H54 (cell line): ENCODE measurements around the gene SLC20A1.

ENCODE experiments used
- DNase-seq: peaks from one replicate; pipeline ENCODE4 v3.0.0; 2011; ENCODE audit warnings: low spot score, mixed read lengths; ENCODE audit not compliant: insufficient read length
- FAIRE-seq: peaks from 3 replicates; lab custom pipeline; 2011; peaks lifted over from hg19 to GRCh38; lab: Jason Lieb, UNC
- POLR2A ChIP-seq: IDR thresholded peaks from 2 replicates; pipeline ENCODE4 v1.6.1; 2011; ENCODE audit warnings: low read depth, mild to moderate bottlenecking, low read length

SLC20A1 gene

DNA sequence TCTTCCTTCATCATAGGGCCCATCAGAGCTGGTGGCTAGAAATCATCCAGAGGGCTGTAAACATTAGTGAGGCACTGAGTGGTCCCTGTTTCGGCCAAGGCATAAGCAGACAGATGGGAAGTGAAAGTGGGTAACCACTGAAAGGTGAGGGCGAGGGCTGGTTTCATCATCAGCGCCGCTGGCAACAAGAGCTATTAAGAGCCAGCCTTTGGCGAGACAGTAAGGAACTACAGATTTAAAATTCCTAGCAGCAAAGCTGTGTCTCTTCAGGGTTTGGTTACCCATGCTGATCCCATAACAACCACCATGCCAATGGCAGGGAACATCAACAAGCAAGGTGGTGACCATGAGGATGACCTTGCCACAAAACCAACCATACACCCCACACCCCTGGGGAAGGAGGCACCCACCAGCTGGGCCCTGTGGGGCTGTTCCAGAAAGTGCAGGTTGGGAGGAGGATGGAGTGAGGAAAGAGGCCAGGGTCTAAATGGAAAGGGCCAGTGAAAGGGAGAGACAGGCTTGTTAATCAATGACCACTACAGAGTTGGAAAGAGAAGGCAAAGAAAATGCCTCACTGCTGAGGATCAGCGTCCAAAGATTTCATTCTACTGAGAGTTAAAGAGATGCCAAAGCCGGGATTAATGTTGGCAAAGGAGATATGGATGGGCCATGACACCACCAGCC, 9.0 kb upstream of the SLC20A1 start:
- no peak for TF ChIP-seq POLR2A
- DNase-seq, result no peak
- no peak for FAIRE-seq

DNA sequence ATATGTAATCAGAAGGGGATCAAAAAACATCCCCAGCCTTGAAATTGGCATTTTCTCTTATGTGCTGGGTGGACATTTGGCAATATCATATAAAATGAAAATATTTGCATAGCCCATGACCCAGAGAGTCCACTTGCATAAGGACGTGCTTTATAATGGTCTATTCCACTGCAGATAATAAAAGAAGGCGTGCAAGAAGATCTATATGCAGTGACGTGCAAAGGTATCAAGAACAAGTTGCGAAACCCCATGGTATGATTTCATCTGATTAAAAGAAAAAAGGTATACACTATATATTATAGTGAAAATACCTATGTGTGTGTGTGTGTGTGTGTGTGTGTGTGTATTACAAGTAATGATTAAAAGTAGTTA, 8.5 kb upstream of the SLC20A1 start:
- TF ChIP-seq POLR2A, result no peak
- DNase-seq, result no peak
- no peak for FAIRE-seq

DNA sequence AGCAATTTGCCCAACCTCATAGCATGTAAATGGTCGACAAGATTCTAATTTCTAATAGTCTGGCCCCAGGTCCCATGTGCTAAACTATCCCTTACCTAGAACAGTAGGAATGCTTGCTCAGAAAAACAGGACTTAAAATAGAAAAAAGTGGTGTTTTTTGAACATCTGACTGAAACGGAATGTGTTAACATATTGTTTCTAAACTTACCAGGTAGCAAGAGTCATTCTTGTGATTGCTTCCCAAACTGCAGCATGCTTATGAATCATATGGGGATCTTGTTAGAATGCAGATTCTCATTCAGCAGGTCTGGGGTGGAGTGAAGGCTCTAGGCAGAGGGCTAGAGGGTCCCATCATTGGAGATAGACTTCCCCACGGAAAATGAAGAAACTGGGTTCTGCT, 5.8 kb upstream of the SLC20A1 start:
- TF ChIP-seq POLR2A, result no peak
- FAIRE-seq (no peak), DNase-seq (no peak)

DNA sequence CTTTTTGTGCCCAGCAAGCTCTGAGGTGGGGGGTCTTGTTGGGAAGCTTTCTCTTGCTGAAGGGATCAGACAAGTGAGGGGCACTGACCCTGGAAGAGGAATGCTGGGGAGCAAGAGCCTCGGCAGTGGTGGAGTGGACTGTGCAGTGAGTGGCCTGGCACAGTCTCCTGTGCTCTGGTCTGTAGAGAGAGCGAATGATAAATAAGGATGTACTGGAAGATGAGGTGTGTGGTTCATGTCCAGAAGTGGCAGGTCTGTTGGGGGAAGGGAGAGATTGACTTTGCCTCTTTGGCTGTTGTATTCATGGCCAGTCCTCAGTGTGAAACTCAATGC, 5.3 kb upstream of the SLC20A1 start:
- FAIRE-seq (no peak), DNase-seq (no peak)
- no peak for TF ChIP-seq POLR2A

DNA sequence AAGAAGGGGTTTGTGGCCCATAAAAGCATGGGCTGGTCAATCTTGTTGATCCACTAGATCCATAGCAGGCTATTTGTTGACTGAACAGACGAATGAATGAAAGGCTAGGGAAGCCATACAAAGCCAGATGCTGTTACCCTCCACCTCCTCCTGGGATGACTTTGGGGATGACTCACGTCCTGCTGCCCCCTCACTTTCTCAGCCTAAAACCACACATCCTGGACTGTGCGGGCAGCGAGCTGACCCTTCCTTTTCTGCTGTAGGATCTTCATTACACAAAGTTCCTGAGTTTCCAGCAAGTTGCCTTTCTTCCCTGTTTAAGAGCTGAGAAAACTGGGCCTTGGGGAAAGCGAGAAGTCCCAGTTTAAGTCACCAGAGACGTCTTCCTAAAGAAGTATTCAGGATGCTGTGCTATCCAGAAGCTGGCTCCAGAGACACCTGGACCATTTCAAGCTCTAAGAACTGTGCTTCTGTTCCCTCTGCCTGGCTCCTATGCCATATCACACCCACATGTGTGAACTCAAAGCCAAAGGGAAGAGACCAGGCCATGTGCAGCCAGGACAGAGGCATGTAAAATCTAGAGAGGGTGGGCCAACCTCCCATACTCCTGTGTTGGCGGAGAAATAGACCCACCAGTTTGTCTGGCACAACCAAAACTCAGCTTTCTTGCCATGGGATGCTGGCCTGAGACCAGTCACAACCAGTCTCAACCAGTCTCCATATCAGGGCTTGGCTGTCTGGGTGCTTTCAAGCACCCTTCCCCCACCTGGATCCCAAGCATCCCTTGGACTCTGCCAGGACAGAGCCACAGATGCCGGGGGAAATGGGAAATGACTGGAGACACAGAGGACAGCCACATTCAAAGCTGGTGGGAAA, 4.7 kb upstream of the SLC20A1 start:
- 0 out of 2 replicates have a peak, but pooled peaks have one; percentile 29 for TF ChIP-seq POLR2A
- peak; percentile 92 for FAIRE-seq
- peak; percentile 71 for DNase-seq

DNA sequence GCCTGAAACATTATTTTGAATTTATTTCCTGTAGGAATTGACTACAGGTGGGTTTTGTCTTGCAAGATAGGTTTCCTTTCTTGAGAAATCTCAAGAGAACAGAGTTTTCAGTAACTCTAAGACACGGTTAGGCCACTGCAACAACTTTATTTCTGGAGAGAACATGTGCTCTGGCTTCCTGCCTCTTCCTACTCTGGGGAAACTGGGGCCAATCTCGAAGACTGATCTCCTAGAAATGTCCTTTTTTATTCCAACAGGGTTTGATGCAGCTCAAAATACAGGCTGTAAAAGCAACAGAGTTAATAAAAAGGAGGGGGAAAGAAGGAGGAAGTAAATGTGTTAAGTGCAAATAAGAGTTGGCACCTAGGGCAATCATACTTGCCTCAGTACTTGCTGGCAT, 4.0 kb upstream of the SLC20A1 start:
- DNase-seq (no peak), FAIRE-seq (no peak)
- no peak for TF ChIP-seq POLR2A

DNA sequence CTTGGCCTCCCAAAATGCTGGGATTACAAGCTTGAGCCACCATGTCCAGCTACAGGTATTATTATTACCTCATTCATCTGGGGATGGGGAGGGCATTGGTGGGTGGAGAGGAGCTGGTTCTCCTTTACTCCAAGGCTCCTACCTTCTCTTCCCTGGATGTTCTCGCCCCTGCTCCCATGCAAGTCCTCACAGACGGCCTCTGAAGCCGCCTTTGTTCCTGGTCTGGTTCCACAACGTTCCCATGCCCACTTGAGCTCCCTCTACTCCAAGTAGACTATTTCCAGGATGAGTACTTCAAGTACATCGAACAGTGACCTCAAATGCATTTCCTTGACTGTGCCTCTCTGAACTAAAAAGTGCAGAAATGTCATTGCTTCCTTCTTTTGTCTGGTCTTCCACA, 3.2 kb upstream of the SLC20A1 start:
- no peak for FAIRE-seq
- DNase-seq, result no peak
- TF ChIP-seq POLR2A, result no peak

DNA sequence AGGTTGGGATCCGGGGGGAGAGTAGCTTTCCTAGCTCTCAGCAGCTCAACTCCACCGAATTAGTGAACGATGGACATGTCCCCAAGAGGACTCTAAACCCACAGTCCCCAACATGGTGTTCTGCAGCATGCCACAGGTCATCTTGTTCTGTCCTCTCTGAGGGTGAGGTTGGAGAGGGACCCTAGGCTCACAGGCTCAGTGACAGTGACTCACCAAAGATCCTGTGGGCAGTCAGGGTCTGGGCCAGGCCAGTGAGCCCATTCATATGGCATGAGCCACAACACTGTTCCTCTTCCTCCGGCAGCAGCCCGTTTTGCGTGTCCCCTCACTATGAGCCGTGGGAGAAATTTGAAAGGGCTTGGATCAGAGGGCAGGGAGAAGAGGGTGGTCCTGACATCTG, 2.8 kb upstream of the SLC20A1 start:
- no peak for TF ChIP-seq POLR2A
- DNase-seq (no peak), FAIRE-seq (no peak)

DNA sequence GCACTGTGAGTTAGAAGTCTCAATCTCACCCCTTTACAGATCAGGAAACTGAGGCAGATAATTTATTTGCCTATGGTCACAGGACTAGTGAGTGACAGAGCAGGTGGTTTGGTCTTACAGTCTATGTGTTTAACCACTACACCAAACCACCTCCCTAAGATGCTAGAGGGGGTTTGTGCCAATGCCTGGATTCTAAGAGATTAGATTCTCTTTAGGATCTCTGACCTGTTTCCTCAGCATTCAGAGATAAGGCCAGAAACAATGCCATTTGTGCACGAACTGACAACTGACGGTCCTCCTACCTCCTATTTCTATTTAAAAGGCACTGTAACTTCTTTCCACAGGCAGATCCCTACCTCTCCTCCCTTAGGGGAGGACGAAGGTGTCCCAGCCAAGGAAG, 2.3 kb upstream of the SLC20A1 start:
- FAIRE-seq, result no peak
- no peak for DNase-seq
- no peak for TF ChIP-seq POLR2A

DNA sequence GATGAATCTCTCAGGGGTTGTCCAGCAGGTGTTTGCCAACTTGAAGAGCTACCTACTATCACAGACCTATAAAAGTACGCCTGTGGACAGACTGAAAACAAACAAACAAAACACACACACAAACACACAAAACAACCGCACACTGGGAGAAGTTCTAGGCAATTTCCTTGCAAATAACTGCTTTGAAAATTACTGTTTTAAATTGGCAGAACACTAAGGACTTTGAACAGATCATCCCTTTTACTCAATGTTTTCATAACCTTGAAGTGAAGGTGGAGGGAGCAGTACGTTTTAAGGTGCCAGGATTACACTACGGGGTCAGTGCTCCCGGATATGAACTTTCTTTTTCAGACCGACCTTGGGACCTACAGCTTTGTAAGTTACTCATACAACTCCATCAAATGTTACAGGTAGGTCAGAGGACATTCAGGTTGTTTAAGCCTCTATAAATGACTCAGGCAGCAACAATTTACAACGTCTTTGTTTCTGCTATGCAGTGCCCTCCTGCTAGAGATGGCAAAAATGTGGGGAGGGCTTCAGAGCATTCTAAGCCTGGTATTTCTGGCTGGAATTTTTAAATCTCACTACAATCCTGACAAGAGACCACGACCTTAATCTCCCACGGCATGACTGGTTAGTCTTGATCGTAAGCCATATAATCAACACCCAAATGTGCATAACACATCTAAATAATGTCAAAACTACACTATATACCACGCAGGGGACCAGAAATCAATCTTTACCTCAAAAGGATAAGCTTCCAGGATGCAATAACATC, 1.4 kb upstream of the SLC20A1 start:
- no peak for TF ChIP-seq POLR2A
- DNase-seq (no peak), FAIRE-seq (no peak)

DNA sequence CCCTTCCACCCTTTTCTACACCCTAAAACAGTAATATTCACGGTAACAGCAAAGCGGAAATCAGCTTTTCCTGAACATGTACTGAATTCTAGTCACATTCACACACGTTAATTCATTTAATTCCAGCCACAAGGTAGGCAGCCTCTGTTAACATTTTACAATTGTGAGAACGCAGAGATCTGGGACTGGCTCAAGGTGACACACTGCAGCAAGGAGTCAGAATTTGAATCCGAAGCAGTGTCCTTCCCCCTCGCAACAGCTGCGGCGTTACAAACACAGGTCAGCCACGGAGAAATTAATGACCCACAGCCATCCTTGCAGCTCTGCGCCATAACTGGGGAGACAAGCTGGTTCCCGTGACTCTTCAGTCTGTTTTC, 818 bp upstream of the SLC20A1 start:
- TF ChIP-seq POLR2A, result peak; percentile 29
- no peak for FAIRE-seq
- no peak for DNase-seq

DNA sequence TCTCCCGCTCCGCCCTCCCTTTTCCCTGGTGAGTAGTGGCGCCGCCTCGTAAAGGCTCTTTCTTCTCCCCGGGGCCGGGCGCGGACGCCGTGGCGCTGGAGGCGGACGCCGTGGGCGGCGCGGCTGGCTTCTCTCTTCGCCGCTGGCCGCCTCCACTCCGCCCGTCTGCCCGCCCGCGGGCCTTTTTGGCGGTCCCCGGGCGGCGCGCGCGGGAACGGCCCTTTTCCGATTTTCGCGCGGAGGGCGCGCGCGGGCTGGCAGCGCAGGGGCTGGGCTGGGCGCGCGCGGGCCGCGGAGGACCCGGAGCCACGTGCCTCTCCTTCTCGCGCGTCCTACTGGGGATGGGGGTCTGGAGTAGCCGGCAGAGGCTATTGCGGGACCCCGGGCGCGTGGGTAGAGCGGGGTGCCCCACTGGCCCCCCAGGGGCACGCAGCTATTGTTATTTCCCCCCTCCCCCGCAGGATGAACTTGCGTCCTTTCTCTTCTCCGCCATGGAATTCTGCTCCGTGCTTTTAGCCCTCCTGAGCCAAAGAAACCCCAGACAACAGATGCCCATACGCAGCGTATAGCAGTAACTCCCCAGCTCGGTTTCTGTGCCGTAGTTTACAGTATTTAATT, 472 bp downstream of the SLC20A1 start:
- DNase-seq (no peak), FAIRE-seq (no peak)
- no peak for TF ChIP-seq POLR2A

DNA sequence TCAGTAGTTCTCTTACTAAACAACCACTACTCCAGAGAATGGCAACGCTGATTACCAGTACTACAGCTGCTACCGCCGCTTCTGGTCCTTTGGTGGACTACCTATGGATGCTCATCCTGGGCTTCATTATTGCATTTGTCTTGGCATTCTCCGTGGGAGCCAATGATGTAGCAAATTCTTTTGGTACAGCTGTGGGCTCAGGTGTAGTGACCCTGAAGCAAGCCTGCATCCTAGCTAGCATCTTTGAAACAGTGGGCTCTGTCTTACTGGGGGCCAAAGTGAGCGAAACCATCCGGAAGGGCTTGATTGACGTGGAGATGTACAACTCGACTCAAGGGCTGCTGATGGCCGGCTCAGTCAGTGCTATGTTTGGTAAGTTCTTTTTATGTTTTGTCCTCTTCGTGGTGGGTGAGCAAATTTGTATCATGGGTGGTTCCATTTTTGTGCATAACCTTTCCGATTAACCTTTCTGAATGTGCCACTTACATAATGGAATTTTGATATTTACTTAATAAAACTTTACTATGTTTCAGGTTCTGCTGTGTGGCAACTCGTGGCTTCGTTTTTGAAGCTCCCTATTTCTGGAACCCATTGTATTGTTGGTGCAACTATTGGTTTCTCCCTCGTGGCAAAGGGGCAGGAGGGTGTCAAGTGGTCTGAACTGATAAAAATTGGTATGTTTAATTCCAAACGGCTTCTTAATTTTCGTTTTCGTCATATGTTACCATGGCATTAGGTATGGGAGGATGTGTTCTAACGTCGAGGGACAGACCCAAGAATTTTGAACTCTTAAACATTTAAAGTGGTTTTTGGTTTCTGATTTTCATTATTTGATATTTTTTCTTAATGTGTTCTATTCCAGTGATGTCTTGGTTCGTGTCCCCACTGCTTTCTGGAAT, 1.3 kb downstream of the SLC20A1 start:
- no peak for DNase-seq
- TF ChIP-seq POLR2A, result no peak
- no peak for FAIRE-seq
